Measurements from ENCODE around the gene TRIM63. TPM values are rescaled to one million over a fixed set of nuclear protein-coding genes. Genes with fewer than 3 reads are reported as not detected.
A peak's percentile ranks its signal among the peaks of the same experiment; 100 is the strongest.

TRIM63 gene
- total RNA-seq, 1 donor: not detected

DNA sequence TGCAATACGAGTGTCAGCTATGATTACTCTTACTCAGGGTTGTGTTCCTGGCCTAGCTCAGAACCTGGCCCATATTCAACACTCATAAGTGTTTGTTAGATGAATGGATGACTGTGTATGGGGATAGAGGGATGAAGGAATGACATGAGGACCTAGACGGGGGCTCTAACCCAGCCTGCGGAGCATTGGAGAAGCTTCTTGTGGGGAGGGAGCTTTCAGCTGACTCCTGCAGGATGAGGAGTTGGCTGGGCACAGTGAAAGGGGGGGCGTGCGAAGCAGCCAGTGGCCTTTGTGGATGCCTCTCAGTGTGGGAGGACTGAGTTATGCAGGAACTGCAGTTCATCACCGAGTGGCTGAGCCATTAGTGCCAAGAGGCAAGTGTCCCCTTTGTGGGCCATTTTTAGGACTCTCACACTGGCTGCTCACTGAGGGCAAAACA, 47.1 kb downstream of the TRIM63 start:
- no peak for DNase-seq (ENCODE audit: low read depth in 2 of 3, low spot score in 2 of 3)

DNA sequence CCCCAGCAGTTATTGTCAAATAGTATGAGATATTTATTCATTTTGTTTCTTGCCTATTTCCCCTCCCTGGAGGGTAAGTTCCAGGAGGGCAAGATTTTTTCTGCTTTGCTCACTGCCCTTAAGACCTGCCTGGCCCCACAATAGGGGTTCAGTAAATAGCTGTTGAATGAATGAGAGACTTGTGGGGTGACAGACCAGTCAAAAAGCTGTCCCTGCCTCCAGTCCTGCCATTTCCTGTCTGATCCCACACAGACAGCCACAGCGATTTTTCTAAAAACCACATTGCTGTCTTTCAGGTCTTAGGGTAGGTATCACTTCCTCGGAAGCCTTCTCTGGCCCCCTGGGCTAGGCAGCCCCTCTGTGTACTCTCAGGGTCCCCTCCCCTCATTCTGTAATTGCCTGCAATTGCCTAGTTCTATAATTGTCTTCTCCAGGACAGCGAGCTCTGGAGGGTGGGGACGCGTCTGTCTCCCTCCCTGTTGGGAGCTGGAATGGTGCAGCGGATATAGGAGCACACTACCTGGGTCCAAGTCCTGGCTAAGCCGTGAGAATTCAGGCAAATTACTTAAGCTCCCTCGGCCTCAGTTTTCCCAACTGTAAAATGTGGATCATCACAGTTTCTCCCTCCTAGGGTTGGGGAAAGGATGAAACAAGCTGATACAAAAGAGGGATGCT, 47.7 kb downstream of the TRIM63 start:
- no peak for DNase-seq (ENCODE audit: low read depth in 2 of 3, low spot score in 2 of 3)

DNA sequence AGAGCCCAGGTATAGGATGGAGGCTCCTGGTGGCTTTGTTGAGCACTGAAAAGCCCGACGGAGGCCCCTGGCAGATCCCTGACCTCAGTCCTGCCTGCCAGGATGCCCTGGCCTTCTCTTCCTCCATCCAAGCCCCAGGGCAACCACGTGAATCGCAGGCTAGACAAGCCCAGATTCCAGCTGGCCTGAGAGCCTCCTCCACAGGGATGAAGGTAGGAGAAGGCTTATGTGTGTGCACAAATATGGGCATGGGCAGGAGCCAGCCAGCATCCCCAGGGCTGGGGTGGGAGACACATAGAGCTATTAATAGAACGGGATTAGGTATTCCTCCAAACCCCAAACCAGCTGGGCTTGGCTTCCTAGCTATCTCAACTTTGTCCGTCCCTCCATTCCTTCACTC, 49.8 kb downstream of the TRIM63 start:
- no peak for DNase-seq (ENCODE audit: low read depth in 2 of 3, low spot score in 2 of 3)

DNA sequence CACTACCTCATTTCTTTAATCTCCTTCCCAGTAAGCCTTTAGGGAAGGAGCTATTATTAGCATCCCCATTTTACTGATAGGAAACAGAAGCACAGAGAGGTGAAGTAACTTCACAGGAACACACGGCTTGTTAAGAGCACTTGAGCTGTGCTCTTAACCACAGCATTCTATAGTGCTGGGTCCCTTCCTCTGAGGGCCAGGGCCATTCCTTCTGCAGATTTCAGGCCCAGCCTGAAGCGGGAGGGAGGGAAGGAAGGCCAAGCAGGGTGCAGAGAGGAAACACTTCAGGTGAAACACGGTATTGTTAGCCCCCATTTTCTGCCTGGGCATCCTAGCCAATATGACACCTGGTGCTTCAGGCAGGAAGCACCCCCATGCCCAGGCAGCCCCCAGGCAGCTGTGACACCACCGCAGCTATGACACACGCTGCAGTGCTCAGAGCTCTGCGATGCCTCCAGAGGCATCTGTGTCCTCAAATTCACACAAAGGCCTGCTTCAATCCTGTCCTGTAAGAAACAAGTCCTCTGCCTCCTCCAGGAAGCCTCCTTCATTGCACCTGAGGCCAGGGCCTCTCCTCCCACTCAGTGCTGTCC, 50.4 kb downstream of the TRIM63 start:
- DNase-seq (ENCODE audit: low read depth in 2 of 3, low spot score in 2 of 3): no peak

DNA sequence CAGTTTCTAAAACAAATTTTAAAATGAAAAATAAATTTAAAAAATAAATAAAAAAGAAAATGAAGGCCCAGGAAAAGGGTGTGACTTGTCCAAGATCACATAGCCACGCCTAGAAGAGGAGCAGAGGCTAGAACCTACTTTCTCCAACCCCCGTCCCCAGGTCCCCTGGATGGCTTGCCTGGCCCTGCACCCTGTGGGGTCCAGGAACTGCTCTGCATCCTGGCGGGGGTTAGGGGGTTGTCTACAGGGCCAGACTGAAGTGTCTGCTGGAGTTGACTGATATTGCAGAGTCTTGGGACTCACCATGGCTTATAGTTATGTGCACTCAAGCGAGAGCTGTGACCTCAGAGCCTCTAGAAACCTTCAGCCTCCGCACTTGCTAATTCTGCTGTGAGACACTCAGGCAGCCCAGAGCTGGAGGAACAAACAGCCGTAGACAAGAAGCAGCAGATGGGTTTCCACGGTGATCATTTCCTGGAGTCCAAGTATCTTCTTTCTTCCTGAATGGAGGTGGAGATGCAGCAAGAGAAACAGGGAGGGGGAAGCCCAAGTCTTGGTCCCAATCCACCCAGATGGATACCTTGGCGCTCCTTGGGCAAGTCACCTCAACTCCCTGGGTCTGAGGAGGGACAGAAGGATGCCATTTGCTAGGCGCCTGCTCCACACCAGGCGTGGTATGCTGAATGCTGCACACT, 51.0 kb downstream of the TRIM63 start:
- no peak for DNase-seq (ENCODE audit: low read depth in 2 of 3, low spot score in 2 of 3)

DNA sequence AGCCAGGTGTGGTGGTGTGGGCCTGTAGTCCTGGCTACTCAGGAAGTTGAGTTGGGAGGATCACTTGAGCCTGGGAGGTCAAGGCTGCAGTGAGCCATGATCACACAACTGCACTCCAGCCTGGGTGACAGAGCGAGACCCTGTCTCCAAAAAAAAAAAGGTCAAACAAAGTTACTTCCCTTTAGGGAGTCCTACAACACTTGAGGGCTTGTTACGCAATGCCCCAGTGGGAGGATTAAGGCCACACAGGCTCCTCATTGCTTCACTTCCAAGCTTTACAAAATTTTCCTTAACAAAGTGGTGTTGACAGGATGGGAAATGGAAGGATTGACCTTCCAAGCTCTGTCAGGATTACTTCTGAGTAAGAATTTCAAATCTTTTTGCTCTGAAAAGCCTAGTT, 52.1 kb downstream of the TRIM63 start:
- DNase-seq (ENCODE audit: low read depth in 2 of 3, low spot score in 2 of 3): peak in 1 of 3 donors; percentile 26

DNA sequence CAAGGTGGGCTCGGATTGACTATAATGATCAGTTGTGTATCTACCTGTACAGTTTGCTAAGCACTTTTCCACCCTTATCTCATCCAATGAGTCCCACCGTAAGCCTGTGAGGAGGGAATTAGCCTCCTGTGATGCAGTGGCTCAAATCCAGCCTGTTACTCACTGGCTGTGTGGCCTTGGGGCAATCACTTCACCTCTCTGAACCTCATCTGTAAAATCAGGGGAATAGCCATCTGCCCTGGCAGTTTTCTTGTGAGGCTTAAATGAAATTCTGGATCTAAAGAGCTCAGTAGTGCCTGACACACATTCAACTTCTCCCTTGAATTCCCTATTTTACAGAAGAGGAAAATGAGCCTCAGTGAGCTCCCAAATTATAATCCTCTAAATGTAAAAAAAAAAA, 53.3 kb downstream of the TRIM63 start:
- DNase-seq (ENCODE audit: low read depth in 2 of 3, low spot score in 2 of 3): no peak

DNA sequence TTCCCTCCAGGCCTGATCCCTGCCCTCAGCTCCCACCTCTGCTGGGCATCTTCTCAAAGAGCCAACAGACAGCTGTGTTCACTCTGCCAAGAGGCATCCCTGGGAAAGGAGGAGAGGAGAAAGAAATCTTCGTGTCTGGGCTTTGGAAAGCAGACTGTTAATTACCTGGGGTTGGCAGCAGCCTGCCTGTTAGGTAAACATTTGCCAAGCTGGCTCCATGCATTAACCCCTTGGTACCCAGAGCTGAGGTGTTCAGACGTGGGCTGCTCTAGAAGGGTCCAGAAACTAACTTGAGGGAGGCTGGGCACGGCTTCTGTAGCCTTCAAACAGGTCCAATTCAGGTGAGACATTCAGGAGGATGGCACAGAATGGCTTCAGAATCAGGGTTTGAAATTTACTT, 54.6 kb downstream of the TRIM63 start:
- DNase-seq (ENCODE audit: low read depth in 2 of 3, low spot score in 2 of 3): no peak

DNA sequence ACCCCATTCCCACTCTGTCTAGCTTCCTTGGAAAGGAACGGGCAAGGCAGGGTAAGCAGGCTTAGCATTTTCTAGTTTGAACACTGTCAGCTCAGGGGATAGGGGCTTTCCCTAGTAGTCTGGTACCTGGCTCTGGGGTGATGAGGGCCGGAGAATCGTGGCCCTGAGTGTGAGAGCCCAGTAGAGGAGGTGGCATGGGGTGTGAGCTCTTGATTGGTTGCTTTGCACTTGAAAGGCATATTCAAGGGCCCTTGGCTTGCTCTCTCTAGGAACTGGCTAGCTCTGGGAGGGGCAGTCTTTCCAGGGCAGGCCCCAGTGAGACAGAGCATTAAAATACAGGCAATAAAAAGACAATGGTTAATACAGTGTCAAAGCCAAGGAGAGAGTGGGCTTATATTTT, 56.6 kb downstream of the TRIM63 start:
- no peak for DNase-seq (ENCODE audit: low read depth in 2 of 3, low spot score in 2 of 3)

DNA sequence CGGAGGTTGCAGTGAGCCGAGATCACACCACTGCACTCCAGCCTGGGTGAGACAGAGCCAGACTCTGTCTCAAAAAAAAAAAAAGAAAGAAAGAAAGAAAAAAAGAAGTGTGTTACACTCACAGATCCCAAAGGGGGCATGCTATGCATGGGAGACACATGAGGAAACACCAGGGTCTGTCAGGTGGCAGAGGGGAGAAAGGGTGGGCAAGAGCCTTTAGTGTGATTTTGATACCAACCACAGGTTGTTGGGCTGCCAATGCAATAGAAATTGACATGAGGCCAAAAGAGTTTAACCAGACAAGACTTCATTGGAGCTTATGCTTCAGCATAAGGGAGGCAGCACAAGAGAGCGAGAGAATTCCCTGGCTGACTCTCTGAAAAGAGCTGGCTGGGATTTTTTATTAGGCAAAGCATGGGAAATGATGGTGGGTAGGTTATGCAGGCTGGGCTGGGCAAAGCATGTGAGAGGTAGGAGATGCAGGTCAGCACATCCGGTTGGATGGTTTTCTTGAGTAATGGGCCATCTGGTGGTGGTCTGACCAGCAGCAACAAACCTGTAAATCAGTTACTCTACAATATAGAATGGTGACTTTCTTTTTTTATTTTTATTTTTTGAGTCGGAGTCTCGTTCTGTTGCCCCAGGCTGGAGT, 57.5 kb downstream of the TRIM63 start:
- peak in 2 of 3 donors; percentile 35 to 54 for DNase-seq (ENCODE audit: low read depth in 2 of 3, low spot score in 2 of 3)

DNA sequence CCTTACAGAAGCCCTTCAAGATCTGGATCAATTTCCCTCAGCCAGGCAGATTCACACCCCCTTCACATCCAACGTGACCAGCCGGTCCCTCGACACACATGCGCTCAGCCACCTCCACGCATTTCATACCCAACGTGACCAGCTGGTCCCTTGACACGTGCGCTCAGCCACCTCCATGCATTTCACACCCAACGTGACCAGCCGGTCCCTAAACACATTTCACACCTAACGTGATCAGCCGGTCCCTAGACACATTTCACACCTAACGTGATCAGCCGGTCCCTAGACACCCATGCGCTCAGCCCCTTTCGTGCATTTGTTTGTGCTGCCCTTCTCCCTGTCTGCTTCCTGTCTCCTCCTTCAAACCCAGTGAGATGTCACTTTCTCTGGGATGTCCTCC, 60.7 kb downstream of the TRIM63 start:
- DNase-seq (ENCODE audit: low read depth in 2 of 3, low spot score in 2 of 3): no peak

DNA sequence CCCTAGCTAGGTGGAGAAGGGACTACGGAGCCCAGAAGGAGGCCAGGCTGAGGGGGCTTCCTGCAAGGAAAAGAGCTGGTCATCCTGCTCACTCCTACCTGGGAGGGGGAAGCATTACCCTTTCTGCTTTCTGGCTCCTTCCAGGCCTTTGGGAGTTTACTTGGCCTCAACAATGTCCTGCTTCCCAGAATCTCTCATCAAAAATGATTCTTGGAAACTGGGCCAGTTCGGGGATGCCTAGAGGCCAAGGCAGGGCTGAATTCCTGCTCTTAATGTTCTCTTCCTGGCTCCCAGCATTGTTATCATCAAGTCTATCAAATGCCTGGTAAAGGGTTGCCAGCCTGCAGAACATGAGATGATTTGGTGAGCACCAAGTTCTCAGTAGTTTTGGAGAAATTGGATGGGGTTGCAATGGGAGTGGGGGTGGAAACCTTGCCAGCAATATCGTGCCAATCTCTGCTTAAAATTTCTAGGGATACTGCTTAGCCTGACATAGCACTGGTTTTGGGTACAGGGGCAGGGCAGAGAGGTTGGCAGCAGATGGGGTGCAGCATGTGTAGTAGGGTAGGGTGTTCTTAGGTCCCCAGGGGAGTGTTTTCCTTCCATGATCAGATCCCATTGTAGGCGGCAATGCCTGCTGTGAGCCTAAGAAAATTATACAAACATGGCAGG, 61.9 kb downstream of the TRIM63 start:
- DNase-seq (ENCODE audit: low read depth in 2 of 3, low spot score in 2 of 3): no peak

DNA sequence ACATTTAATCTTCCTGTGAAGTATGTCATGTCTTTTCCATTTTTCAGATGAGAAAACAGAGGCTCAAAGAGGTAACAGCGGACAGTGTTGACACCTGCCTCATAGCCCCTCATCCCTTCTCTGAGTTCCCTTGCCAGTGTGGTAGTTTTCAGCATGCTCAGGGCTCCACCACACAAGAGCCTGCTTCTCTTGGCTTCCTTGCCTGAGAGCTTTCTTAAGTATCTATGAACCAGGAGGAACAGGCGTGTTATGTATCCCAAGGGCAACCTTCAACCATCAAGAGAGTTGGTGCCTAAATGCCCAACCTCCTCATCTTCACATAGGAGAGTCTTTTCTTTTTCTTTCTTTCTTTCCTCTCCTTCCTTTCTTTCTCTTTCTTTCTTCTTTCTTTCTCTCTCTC, 63.7 kb downstream of the TRIM63 start:
- DNase-seq (ENCODE audit: low read depth in 2 of 3, low spot score in 2 of 3): no peak

DNA sequence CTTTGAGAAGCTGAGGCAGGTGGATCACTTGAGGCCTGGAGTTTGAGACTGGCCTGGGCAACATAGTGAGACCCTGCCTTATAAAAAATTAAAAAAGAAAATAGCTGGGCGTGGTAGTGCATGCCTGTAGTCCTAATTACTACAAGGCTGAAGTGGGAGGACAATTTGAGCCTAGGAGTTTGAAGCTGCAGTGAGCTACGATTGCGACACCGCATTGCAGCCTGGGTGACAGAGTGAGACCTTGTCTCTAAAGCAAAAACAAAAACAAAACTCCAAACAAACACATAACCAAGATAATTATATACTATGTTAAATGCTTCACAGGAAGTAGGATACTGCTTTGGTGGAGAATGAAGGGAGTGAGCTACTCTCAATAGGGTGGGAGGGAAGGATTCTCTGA, 64.2 kb downstream of the TRIM63 start:
- DNase-seq (ENCODE audit: low read depth in 2 of 3, low spot score in 2 of 3): no peak

Small RNAs within 50 kb of the gene (small RNA-seq; reads per million reads assigned to genes)
- gene RF00283 (not detected), gene RF00492 (not detected)

Other genes with a start within 250 kb of the TRIM63 start
- gene MTFR1L, start 247.7 kb downstream of the TRIM63 start, total RNA-seq: 55.2 TPM
- gene AUNIP, start 208.2 kb downstream of the TRIM63 start, total RNA-seq: 1.3 TPM
- 25.6 TPM for gene PAQR7, start 191.9 kb downstream of the TRIM63 start, total RNA-seq
- gene STMN1, start 161.2 kb downstream of the TRIM63 start, total RNA-seq: 50.6 TPM
- 6.5 TPM for gene PAFAH2, start 69.6 kb downstream of the TRIM63 start, total RNA-seq
- under 0.01 TPM for gene EXTL1, start 45.9 kb downstream of the TRIM63 start, total RNA-seq
- gene SLC30A2, start 21.5 kb downstream of the TRIM63 start, total RNA-seq: under 0.01 TPM
- gene PDIK1L, start 44.2 kb upstream of the TRIM63 start, total RNA-seq: 8.6 TPM
- gene FAM110D, start 91.4 kb upstream of the TRIM63 start, total RNA-seq: 0.81 TPM
- gene C1orf232, start 101.3 kb upstream of the TRIM63 start, total RNA-seq: not detected
- gene ZNF593, start 102.3 kb upstream of the TRIM63 start, total RNA-seq: 55.2 TPM
- not detected for gene ZNF593OS, start 104.2 kb upstream of the TRIM63 start, total RNA-seq
- 5.9 TPM for gene CNKSR1, start 109.9 kb upstream of the TRIM63 start, total RNA-seq
- gene CATSPER4, start 123.0 kb upstream of the TRIM63 start, total RNA-seq: not detected
- 29.4 TPM for gene CEP85, start 166.6 kb upstream of the TRIM63 start, total RNA-seq
- 77.0 TPM for gene SH3BGRL3, start 212.5 kb upstream of the TRIM63 start, total RNA-seq
- 18.6 TPM for gene UBXN11, start 239.0 kb upstream of the TRIM63 start, total RNA-seq